ENCODE results near the gene ZFPM1.

Gene ZFPM1

DNA sequence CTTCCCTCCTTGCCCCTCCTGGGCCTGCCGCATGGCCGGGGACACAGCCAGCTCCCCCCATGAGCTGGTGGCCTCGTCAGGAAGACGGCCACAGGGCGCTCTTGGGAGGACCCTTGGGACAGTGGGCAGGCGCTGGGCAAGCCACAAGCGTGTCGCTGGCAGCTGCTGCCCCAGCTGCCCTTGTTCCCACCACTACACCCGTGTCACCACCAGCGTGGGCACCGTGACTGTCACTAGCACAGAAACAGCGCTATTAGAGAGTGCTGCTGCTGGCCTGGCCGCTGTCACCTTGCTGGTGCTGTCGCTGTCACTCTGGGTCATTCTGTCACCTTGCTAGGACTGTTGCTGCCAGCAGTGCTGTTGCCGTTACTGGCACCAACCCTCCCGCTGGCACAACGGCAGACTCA, 47.2 kb downstream of the ZFPM1 start:
- TF ChIP-seq, protein P1, sequence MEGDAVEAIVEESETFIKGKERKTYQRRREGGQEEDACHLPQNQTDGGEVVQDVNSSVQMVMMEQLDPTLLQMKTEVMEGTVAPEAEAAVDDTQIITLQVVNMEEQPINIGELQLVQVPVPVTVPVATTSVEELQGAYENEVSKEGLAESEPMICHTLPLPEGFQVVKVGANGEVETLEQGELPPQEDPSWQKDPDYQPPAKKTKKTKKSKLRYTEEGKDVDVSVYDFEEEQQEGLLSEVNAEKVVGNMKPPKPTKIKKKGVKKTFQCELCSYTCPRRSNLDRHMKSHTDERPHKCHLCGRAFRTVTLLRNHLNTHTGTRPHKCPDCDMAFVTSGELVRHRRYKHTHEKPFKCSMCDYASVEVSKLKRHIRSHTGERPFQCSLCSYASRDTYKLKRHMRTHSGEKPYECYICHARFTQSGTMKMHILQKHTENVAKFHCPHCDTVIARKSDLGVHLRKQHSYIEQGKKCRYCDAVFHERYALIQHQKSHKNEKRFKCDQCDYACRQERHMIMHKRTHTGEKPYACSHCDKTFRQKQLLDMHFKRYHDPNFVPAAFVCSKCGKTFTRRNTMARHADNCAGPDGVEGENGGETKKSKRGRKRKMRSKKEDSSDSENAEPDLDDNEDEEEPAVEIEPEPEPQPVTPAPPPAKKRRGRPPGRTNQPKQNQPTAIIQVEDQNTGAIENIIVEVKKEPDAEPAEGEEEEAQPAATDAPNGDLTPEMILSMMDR (IDR thresholded peaks at IDR 0.05; ENCODE audit: control extremely low read depth, extremely low read depth, low read depth, missing control alignments): no peak
- CTCF ChIA-PET: no interaction called here
- POLR2A ChIA-PET: interaction anchor here (0.5 kb wide), 1 partner anchor 112 kb away, joined by 4 read pairs; no protein-coding TSS in a partner anchor
- DNase-seq (ENCODE audit: extremely low spot score): no peak

DNA sequence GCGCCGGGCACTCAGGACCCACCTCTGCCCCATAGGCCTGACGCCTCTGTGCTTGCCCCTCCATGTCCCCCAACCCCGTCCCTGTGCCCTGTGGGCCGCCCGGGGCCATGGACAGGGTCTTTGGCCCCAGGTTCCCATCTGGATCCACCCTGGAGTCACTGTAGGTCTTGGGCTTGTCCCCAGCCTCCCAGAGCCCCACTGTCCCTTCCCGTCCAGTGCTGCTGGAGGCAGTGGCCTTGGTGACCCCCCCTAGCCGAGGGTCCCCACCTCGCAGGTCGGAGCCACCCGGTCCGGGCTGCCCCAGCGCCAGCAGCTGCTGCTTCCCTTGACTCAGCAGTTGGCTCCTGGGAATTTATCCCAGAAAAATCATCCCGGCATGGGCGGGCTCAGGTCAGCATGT, 49.3 kb downstream of the ZFPM1 start:
- TF ChIP-seq, protein P1 (IDR thresholded peaks at IDR 0.05; ENCODE audit: control extremely low read depth, extremely low read depth, low read depth, missing control alignments): no peak
- DNase-seq (ENCODE audit: extremely low spot score): no peak
- CTCF ChIA-PET: no interaction called here
- POLR2A ChIA-PET: no interaction called here

DNA sequence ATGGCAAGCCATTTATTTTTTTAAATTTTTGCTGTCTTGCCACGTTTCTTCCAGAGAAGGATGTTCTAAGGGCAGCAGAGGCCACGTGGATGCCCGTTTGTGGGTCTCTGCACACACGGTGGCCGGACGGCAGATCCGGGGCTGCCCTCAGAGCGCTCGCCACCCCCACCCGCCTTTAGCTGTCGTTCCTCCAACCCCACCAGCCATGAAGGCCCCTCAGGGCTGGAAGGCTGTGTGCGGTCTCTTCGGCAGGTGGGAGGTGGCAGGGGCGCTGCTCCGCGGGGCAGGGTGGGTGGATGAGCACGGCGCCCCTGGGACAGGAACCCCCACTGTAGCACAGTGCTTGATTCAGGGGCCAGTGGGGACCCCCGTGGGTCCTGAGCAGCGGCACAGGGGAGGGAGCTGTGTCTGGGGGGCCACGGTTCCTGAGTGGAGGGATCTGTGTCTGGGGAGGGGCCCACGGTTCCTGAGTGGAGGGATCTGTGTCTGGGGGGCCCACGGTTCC, 49.7 kb downstream of the ZFPM1 start:
- ChIA-PET CTCF (no interaction called here), POLR2A (no interaction called here)
- TF ChIP-seq, protein P1 (IDR thresholded peaks at IDR 0.05; ENCODE audit: control extremely low read depth, extremely low read depth, low read depth, missing control alignments): no peak
- no peak for DNase-seq (ENCODE audit: extremely low spot score)

DNA sequence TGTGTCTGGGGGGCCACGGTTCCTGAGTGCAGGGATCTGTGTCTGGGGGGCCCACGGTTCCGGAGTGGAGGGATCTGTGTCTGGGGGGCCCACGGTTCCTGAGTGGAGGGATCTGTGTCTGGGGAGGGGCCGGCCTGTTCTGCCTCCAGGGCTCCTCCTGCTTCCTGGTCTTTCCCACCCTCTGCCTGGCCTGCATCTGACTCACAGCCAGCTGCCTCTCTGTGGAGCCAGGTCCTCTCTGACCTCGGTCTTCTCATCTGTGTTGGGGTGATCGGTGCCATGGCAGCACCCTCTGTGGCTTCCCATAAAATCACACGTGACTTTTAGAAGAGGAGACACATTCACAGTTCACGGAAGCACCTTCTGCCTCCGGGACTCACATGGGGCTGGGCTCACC, 50.3 kb downstream of the ZFPM1 start:
- DNase-seq (ENCODE audit: extremely low spot score): no peak
- POLR2A ChIA-PET: no interaction called here
- CTCF ChIA-PET: no interaction called here
- TF ChIP-seq, protein P1 (IDR thresholded peaks at IDR 0.05; ENCODE audit: control extremely low read depth, extremely low read depth, low read depth, missing control alignments): no peak

DNA sequence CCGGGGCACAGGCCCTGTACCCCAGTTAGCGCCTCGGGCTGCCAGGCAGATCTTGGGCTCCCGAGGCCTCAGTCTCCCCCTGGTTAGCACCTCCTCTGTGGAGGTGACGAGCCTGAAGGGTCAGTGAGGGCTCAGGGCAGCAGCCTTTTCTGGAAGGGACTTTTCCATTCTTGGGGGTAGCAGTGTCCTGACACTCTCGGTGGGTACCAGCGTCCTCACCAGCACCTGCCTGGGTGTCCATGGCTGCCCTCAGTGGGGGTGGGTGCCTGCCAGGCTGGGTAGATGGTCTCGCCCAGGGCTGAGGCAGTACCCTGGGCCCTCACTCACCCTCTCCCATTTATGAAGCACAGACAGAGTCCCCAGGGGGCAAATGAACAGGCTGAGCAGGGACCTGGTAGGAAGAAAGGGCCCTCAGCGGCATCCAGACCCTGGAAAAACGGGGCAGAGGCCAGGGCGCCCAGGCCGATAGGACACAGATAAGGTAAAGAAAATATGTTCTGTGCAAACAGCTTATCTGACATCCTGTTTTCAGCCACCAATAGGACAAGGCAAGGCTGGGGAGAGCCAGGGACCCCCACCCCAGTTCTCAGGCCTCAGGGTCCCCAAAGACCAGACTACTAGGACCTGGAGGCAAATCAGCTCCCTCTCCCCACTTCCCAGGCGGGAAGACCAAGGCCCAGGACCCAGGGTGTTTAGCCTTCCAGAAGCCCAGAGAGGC, 50.9 kb downstream of the ZFPM1 start:
- ChIA-PET POLR2A (no interaction called here), CTCF (no interaction called here)
- TF ChIP-seq, protein P1 (IDR thresholded peaks at IDR 0.05; ENCODE audit: control extremely low read depth, extremely low read depth, low read depth, missing control alignments): no peak
- DNase-seq (ENCODE audit: extremely low spot score): no peak

DNA sequence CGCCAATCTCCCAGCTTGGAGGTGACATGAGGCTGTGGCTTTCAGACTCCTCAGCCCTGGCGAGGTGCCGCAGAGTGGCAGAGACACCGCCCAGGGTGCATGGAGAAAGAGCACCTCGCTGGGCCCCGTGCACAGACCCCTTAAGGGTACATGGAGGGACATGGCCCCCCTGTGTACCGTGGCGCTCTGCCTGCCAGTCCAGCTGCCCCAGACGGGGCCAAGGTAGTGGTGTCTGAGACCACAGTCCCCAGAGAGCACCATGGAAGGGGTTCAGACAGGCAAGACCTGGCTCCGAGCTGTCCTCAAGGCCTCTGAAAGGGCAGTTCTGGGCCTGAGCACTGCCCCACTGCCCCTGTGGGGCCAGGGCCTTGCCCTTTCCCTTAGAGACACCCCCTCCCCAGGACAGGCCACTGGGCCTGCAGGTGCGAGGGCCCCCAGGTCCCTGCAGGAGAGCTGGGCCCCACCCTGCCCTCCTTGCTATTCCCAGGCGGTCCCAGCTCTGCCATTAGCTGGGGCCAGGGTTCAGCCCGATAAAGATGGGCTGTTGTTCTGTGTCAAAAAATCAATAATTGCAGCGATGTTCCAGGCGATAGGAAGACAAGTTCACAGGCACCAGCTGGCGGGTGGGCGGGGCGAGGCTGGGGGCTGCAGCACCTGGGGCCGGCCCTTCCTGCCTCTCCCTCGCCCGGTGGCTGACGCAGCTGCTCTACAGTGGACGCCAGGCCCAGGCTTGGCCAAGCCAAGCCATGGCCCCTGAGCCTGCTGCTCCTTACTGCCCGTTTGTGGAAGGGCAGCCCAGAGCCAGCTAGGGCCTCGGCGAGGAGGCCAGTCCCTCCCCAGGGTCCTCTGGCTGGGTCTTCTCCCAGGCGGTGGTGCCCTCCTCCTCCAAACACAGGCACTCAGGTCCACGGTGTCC, 51.7 kb downstream of the ZFPM1 start:
- TF ChIP-seq, protein P1 (IDR thresholded peaks at IDR 0.05; ENCODE audit: control extremely low read depth, extremely low read depth, low read depth, missing control alignments): no peak
- ChIA-PET POLR2A (no interaction called here), CTCF (interaction anchor here (0.8 to 1.2 kb wide), 2 partner anchors 48 to 67 kb away, joined by 3 to 4 read pairs; no protein-coding TSS in a partner anchor)
- no peak for DNase-seq (ENCODE audit: extremely low spot score)
